WTC11 (cell line): ENCODE measurements around the gene ZCCHC14. TPM values are rescaled to one million over a fixed set of nuclear protein-coding genes. Genes with fewer than 3 reads are reported as not detected.

ENCODE experiments used
- ATAC-seq: fragments of 200-7000 bp; cut with Tn5 transposase; 2 replicates; pipeline ENCODE4 v1.10.0; 2021; ENCODE audit warnings: mild to moderate bottlenecking, moderate library complexity
- CTCF ChIA-PET: fragments of 300-600 bp; sonication (Branson Sonifier 250); formaldehyde crosslinking; loops from one replicate; lab custom pipeline; 2021; ENCODE audit warnings: antibody characterized with exemption; lab: Charles Lee
- POLR2A ChIA-PET: fragments of 350-600 bp; sonication (Branson Sonifier 250); formaldehyde crosslinking; loops from one replicate; lab custom pipeline; 2021; ENCODE audit warnings: antibody characterized with exemption; lab: Charles Lee
- DNase-seq: peaks from one replicate; pipeline ENCODE4 v3.0.0; 2021; ENCODE audit warnings: low spot score
- H3K27ac Mint-ChIP-seq: 2 replicates; pipeline ENCODE4 v1.8.0; 2021; ENCODE audit warnings: mixed read lengths
- H3K27me3 Mint-ChIP-seq: 2 replicates; pipeline ENCODE4 v1.8.0; 2021; ENCODE audit warnings: low read depth, mild to moderate bottlenecking, moderate library complexity, mixed read lengths
- H3K36me3 Mint-ChIP-seq: 2 replicates; pipeline ENCODE4 v1.8.0; 2021; ENCODE audit warnings: mixed read lengths
- H3K4me1 Mint-ChIP-seq: 2 replicates; pipeline ENCODE4 v1.8.0; 2022; ENCODE audit warnings: mixed read lengths
- H3K4me3 Mint-ChIP-seq: 2 replicates; pipeline ENCODE4 v1.8.0; 2021; ENCODE audit warnings: mild to moderate bottlenecking, moderate library complexity, mixed read lengths
- H3K9me3 Mint-ChIP-seq: 2 replicates; pipeline ENCODE4 v1.8.0; 2021; ENCODE audit warnings: mixed read lengths
- AR ChIP-seq: fragments of 250-450 bp; sonication (Bioruptor Pico); IDR thresholded peaks from 2 replicates; pipeline ENCODE4 v1.9.0; 2021; ENCODE audit warnings: mild to moderate bottlenecking
- EMX1 ChIP-seq: fragments of 250-450 bp; sonication (Bioruptor Pico); IDR thresholded peaks from 2 replicates; pipeline ENCODE4 v1.8.0; 2021; ENCODE audit warnings: mild to moderate bottlenecking
- ETV6 ChIP-seq: sonication (generic); formaldehyde crosslinking; IDR thresholded peaks from 2 replicates; pipeline ENCODE4 v1.8.1; 2022; ENCODE audit warnings: mild to moderate bottlenecking, missing genetic modification reagents
- FOXK1 ChIP-seq: sonication (generic); formaldehyde crosslinking; IDR thresholded peaks from 2 replicates; pipeline ENCODE4 v1.8.0; 2022; ENCODE audit warnings: mild to moderate bottlenecking, moderate library complexity, missing genetic modification reagents
- GABPB1 ChIP-seq: sonication (generic); formaldehyde crosslinking; IDR thresholded peaks from 2 replicates; pipeline ENCODE4 v1.8.1; 2023; ENCODE audit warnings: mild to moderate bottlenecking, missing genetic modification reagents
- HMGA2 ChIP-seq: fragments of 250-450 bp; sonication (Bioruptor Pico); IDR thresholded peaks from 2 replicates; pipeline ENCODE4 v1.4.0; 2021; ENCODE audit warnings: mild to moderate bottlenecking, moderate library complexity
- IRF2 ChIP-seq: sonication (generic); formaldehyde crosslinking; IDR thresholded peaks from 2 replicates; pipeline ENCODE4 v1.8.0; 2022; ENCODE audit warnings: low read depth, missing genetic modification reagents, borderline replicate concordance
- JAZF1 ChIP-seq: fragments of 250-450 bp; sonication (Bioruptor Pico); IDR thresholded peaks from 2 replicates; pipeline ENCODE4 v1.9.0; 2021; ENCODE audit warnings: moderate library complexity, mild to moderate bottlenecking, inconsistent platforms
- JUN ChIP-seq: sonication (generic); formaldehyde crosslinking; IDR thresholded peaks from 2 replicates; pipeline ENCODE4 v1.8.0; 2023; ENCODE audit warnings: mild to moderate bottlenecking, missing genetic modification reagents
- MAX ChIP-seq: sonication (generic); formaldehyde crosslinking; IDR thresholded peaks from 2 replicates; pipeline ENCODE4 v1.8.0; 2022; ENCODE audit warnings: mild to moderate bottlenecking, missing genetic modification reagents
- NR3C1 ChIP-seq: sonication (generic); formaldehyde crosslinking; conservative IDR thresholded peaks from 2 replicates; pipeline ENCODE4 v1.8.1; 2023; ENCODE audit warnings: low read depth, mild to moderate bottlenecking, missing genetic modification reagents
- OVOL2 ChIP-seq: fragments of 250-450 bp; sonication (Bioruptor Pico); IDR thresholded peaks from 2 replicates; pipeline ENCODE4 v1.9.0; 2021; ENCODE audit warnings: mild to moderate bottlenecking, borderline replicate concordance
- RELA ChIP-seq: sonication (generic); formaldehyde crosslinking; IDR thresholded peaks from 2 replicates; pipeline ENCODE4 v1.8.1; 2022; ENCODE audit warnings: missing genetic modification reagents, mild to moderate bottlenecking, borderline replicate concordance
- SMAD3 ChIP-seq: sonication (generic); formaldehyde crosslinking; IDR thresholded peaks from 2 replicates; pipeline ENCODE4 v1.8.0; 2022; ENCODE audit warnings: missing genetic modification reagents, mild to moderate bottlenecking, borderline replicate concordance
- SOX15 ChIP-seq: fragments of 250-450 bp; sonication (Bioruptor Pico); IDR thresholded peaks from 2 replicates; pipeline ENCODE4 v1.9.0; 2021; ENCODE audit warnings: mild to moderate bottlenecking
- TCF7 ChIP-seq: sonication (generic); formaldehyde crosslinking; IDR thresholded peaks from 2 replicates; pipeline ENCODE4 v1.8.0; 2022; ENCODE audit warnings: mild to moderate bottlenecking, low read depth, missing genetic modification reagents, moderate library complexity
- TEAD4 ChIP-seq: sonication (generic); formaldehyde crosslinking; IDR thresholded peaks from 2 replicates; pipeline ENCODE4 v1.8.0; 2022; ENCODE audit warnings: mild to moderate bottlenecking, missing genetic modification reagents
- ZBTB21 ChIP-seq: sonication (generic); formaldehyde crosslinking; IDR thresholded peaks from 2 replicates; pipeline ENCODE4 v1.8.1; 2023; ENCODE audit warnings: mild to moderate bottlenecking, missing genetic modification reagents, borderline replicate concordance
- ZMAT4 ChIP-seq: fragments of 250-450 bp; sonication (Bioruptor Pico); IDR thresholded peaks from 2 replicates; pipeline ENCODE4 v1.9.0; 2021; ENCODE audit warnings: mild to moderate bottlenecking
- ZNF121 ChIP-seq: sonication (generic); formaldehyde crosslinking; IDR thresholded peaks from 2 replicates; pipeline ENCODE4 v1.8.0; 2023; ENCODE audit warnings: missing genetic modification reagents
- ZNF263 ChIP-seq: sonication (generic); formaldehyde crosslinking; IDR thresholded peaks from 2 replicates; pipeline ENCODE4 v1.8.1; 2022; ENCODE audit warnings: low read depth, mild to moderate bottlenecking, moderate library complexity, missing genetic modification reagents
- ZNF317 ChIP-seq: sonication (generic); formaldehyde crosslinking; IDR thresholded peaks from 2 replicates; pipeline ENCODE4 v1.8.1; 2023; ENCODE audit warnings: low read depth, mild to moderate bottlenecking, moderate library complexity, missing genetic modification reagents, borderline replicate concordance
- ZSCAN18 ChIP-seq: fragments of 250-450 bp; sonication (Bioruptor Pico); IDR thresholded peaks from 2 replicates; pipeline ENCODE4 v2.1.2; 2022; ENCODE audit warnings: mild to moderate bottlenecking, moderate library complexity
- total RNA-seq: library from RNA; stranded (reverse); gene quantifications from 3 replicates; pipeline ENCODE4 v1.2.3, GENCODE V29; 2021
- TF ChIP-seq, protein P1 (sequence below): sonication (generic); formaldehyde crosslinking; IDR thresholded peaks from 2 replicates; pipeline ENCODE4 v1.8.0; 2023; ENCODE audit warnings: missing genetic modification reagents

The ZCCHC14 gene
- total RNA-seq, 1 experiment from 2014 or later = 33.8 TPM

GRCh38 chr16:87393680-87394055 is 99.2 kb downstream of the ZCCHC14 start (continued):
- TF ChIP-seq IRF2 (CRISPR knock-in tag) (no peak), ZBTB21 (CRISPR knock-in tag) (no peak), GABPB1 (CRISPR knock-in tag) (no peak), ZMAT4 (CRISPR knock-in tag) (no peak), ZNF121 (CRISPR knock-in tag) (no peak), JUN (CRISPR knock-in tag) (no peak)
- TF ChIP-seq, protein P1, sequence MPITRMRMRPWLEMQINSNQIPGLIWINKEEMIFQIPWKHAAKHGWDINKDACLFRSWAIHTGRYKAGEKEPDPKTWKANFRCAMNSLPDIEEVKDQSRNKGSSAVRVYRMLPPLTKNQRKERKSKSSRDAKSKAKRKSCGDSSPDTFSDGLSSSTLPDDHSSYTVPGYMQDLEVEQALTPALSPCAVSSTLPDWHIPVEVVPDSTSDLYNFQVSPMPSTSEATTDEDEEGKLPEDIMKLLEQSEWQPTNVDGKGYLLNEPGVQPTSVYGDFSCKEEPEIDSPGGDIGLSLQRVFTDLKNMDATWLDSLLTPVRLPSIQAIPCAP (CRISPR knock-in tag) = no peak
- TF ChIP-seq, all 79 proteins: peak for 0

DNA sequence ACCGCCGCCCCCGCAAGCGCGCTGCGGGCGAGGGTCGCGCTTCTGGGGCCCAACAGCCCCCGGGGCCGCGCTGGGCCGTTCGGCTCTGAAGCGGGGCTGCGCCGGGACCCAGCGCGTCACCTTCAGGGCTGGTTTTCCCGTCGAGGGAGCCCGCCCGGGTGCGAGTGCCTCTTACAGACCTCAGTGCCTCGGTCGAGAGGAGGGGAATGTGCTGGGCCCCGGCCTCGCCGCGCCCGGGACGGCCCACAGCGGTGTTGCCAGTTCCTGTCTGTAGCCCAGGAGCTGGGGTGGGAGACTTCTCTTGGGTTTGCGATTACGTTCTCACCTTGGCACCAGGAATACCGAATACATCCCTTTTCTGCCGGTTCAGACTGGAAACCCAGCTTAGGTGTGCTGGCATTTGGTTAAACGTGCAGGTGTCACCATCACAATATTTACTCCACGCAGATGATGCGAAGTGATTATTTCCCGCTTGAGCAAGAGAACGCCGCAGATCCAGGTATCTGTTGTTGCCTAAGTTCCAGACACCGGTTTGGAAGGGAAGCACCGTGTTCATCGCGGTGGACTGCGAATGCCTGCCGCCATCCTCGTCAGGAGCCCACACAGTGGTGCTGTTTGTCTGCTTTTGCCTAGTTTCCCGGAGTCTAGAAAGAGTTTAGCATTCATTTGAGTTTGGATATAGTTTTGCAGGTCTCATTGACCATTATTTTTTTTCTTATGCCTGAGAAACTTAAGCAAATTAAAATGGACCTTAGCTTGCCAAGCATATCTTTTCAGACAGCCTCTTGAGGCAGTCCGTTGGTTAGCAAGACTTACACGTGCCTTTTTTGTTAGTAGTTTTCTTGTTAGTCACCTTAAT is 99.8 kb downstream of the ZCCHC14 start:
- Mint-ChIP-seq H3K4me1 (peaks cover 31% of the 10 kb centered on the region), H3K27me3 (peaks cover 3% of the 10 kb centered on the region; the same call in 1 of the 2 replicates), H3K27ac (peak overlapping the region; percentile 91), H3K36me3 (peaks cover 2% of the 10 kb centered on the region; the same call in 1 of the 2 replicates), H3K4me3 (peak overlapping the region; percentile 87), H3K9me3 (no peaks in the 10 kb centered on the region)
- DNase-seq (peak; percentile 66), ATAC-seq (peak; percentile 5)
- TF ChIP-seq SMAD3 (CRISPR knock-in tag) (no peak), MAX (peak; percentile 32; the same call in 1 of the 2 replicates), FOXK1 (CRISPR knock-in tag) (0 out of 2 replicates have a peak, but pooled peaks have one; percentile 22)
- POLR2A ChIA-PET = interaction anchor here (1.0 kb wide), 1 partner anchor 9 kb away, joined by 6 read pairs; the partner anchor contains the start of gene FBXO31
- CTCF ChIA-PET = interaction anchor here (1.0 to 2.4 kb wide), 6 partner anchors 9 to 265 kb away, joined by 3 to 20 read pairs (median 5); partner anchors contain the start of gene FBXO31

- Mint-ChIP-seq H3K9me3 (no peaks in the 10 kb centered on the region), H3K4me3 (peak within 1 kb of the TSS; percentile 87), H3K4me1 (peaks cover 40% of the 10 kb centered on the region), H3K27ac (peak within 1 kb of the TSS; percentile 91), H3K27me3 (peaks cover 3% of the 10 kb centered on the region; the same call in 1 of the 2 replicates), H3K36me3 (peaks cover 2% of the 10 kb centered on the region; the same call in 1 of the 2 replicates)
- peak; percentile 97 for DNase-seq
- ChIA-PET POLR2A (interaction anchor here (1.0 kb wide), 1 partner anchor 8 kb away, joined by 6 read pairs; the partner anchor contains the start of gene FBXO31), CTCF (interaction anchor here (1.0 to 2.4 kb wide), 4 partner anchors 9 to 244 kb away, joined by 3 to 7 read pairs (median 5); partner anchors contain the start of gene FBXO31)
- peak; percentile 61 for ATAC-seq
- TF ChIP-seq EMX1 (CRISPR knock-in tag) (no peak), ZNF317 (CRISPR knock-in tag) (no peak), ZSCAN18 (CRISPR knock-in tag) (no peak), HMGA2 (no peak), NR3C1 (CRISPR knock-in tag) (no peak), ETV6 (CRISPR knock-in tag) (peak; percentile 90), OVOL2 (no peak), SOX15 (no peak), JAZF1 (CRISPR knock-in tag) (no peak), ZNF263 (CRISPR knock-in tag) (no peak), ZBTB21 (CRISPR knock-in tag) (no peak; the same call in 1 of the 2 replicates), TCF7 (CRISPR knock-in tag) (no peak; the same call in 1 of the 2 replicates), RELA (no peak), TEAD4 (CRISPR knock-in tag) (no peak), MAX (peak; percentile 68; the same call in 1 of the 2 replicates), FOXK1 (CRISPR knock-in tag) (peak; percentile 100), AR (CRISPR knock-in tag) (no peak), GABPB1 (CRISPR knock-in tag) (peak; percentile 95)
Observed at GRCh38 chr16:87391950-87392820, 100.6 kb downstream of the ZCCHC14 start, which contains the start of gene MAP1LC3B. MAP1LC3B (plus strand) TSS chr16:87392336; CDS start chr16:87392428, 92 bp downstream.
